DND-41 (cell line): Measurements from ENCODE around the gene ATP9A.

ENCODE experiments used
- CTCF ChIP-seq: IDR thresholded peaks from 2 replicates; pipeline ENCODE4 v1.5.1; 2012; ENCODE audit warnings: borderline replicate concordance, low read length, moderate library complexity, mild to moderate bottlenecking; ENCODE audit not compliant: poor library complexity, severe bottlenecking; ENCODE audit errors: extremely low read depth
- EZH2 ChIP-seq: IDR thresholded peaks from 3 replicates; pipeline ENCODE4 v1.6.1; 2012; ENCODE audit warnings: borderline replicate concordance, low read depth, mild to moderate bottlenecking, moderate library complexity, low read length, inconsistent platforms; ENCODE audit not compliant: severe bottlenecking

- no peak for TF ChIP-seq CTCF
- no peak for TF ChIP-seq EZH2
Observed at GRCh38 chr20:51631011-51631950, 136.9 kb downstream of the ATP9A start.
